ENCODE results near the gene SNORC.

The SNORC gene

GRCh38 chr2:232859385-232859916 is 10.6 kb upstream of the SNORC start:
- Histone ChIP-seq H3K36me3 (replicated peaks in 1 of 2; ENCODE audit: control insufficient read depth in 2 of 2, insufficient read depth in 2 of 2, low read length in 2 of 2) (peaks cover 28 to 69% of the 10 kb centered on the region in 2 donors), H3K4me2 (ENCODE audit: insufficient read depth, low read length, poor library complexity, severe bottlenecking) (no peak overlapping the region), H3K23ac (ENCODE audit: low read depth, low read length, poor library complexity) (no peak overlapping the region), H3K18ac (ENCODE audit: low read length) (no peak overlapping the region), H3K4me1 (ENCODE audit: control insufficient read depth in 2 of 2, insufficient read depth in 1 of 2, low read depth in 1 of 2, low read length in 2 of 2) (peaks cover 0 to 2% of the 10 kb centered on the region in 2 donors), H4K91ac (ENCODE audit: low read depth, low read length, poor library complexity) (no peak overlapping the region), H2BK120ac (ENCODE audit: low read depth, low read length) (no peak overlapping the region), H3K79me1 (ENCODE audit: low read depth, low read length) (no peaks in the 10 kb centered on the region), H3K4ac (ENCODE audit: low read length) (no peak overlapping the region), H3K14ac (ENCODE audit: low read length) (no peak overlapping the region), H2AFZ (ENCODE audit: low read length) (no peak overlapping the region), H2BK12ac (ENCODE audit: low read length) (no peak overlapping the region), H2BK5ac (ENCODE audit: low read length) (no peak overlapping the region), H3K4me3 (ENCODE audit: low read length in 2 of 2) (no peak overlapping the region), H3K27me3 (ENCODE audit: control insufficient read depth in 3 of 3, insufficient read depth in 3 of 3, low read depth in 1 of 3, low read length in 3 of 3) (no peaks in the 10 kb centered on the region), H2AK5ac (ENCODE audit: low read depth, low read length) (no peak overlapping the region), H3K27ac (replicated peaks; ENCODE audit: low read length) (no peak overlapping the region), H4K8ac (ENCODE audit: low read depth, low read length) (no peak overlapping the region), H2BK15ac (ENCODE audit: low read length) (no peak overlapping the region), H3K9ac (ENCODE audit: low read depth, low read length, poor library complexity) (no peak overlapping the region), H3K9me3 (replicated peaks in 1 of 2; ENCODE audit: control insufficient read depth in 2 of 2, insufficient read depth in 1 of 2, low read depth in 1 of 2, low read length in 2 of 2) (no peaks in the 10 kb centered on the region)
- WGBS, 2 donors (ENCODE audit: extremely low coverage in 2 of 2, insufficient read length in 2 of 2, insufficient replicate concordance in 1 of 2): no CpG with 5 or more reads among the region's 4 CpGs
- no peak for DNase-seq (ENCODE audit: low spot score)

- no peak overlapping the region for H2BK120ac ChIP-seq (ENCODE audit: low read depth, low read length)
- H3K36me3 ChIP-seq (replicated peaks in 1 of 2; ENCODE audit: control insufficient read depth in 2 of 2, insufficient read depth in 2 of 2, low read length in 2 of 2): peaks cover 28 to 57% of the 10 kb centered on the region in 2 donors
- no peak overlapping the region for H2AK5ac ChIP-seq (ENCODE audit: low read depth, low read length)
- no peak overlapping the region for H2AFZ ChIP-seq (ENCODE audit: low read length)
- H3K27ac ChIP-seq (replicated peaks; ENCODE audit: low read length): no peak overlapping the region
- DNase-seq (ENCODE audit: low spot score): no peak
- no peak overlapping the region for H4K91ac ChIP-seq (ENCODE audit: low read depth, low read length, poor library complexity)
- H3K79me1 ChIP-seq (ENCODE audit: low read depth, low read length): no peaks in the 10 kb centered on the region
- no peak overlapping the region for H2BK15ac ChIP-seq (ENCODE audit: low read length)
- H3K27me3 ChIP-seq (ENCODE audit: control insufficient read depth in 3 of 3, insufficient read depth in 3 of 3, low read depth in 1 of 3, low read length in 3 of 3): no peaks in the 10 kb centered on the region
- no peak overlapping the region for H3K23ac ChIP-seq (ENCODE audit: low read depth, low read length, poor library complexity)
- no peak overlapping the region for H3K18ac ChIP-seq (ENCODE audit: low read length)
- H3K14ac ChIP-seq (ENCODE audit: low read length): no peak overlapping the region
- H4K8ac ChIP-seq (ENCODE audit: low read depth, low read length): no peak overlapping the region
- no peak overlapping the region for H3K4ac ChIP-seq (ENCODE audit: low read length)
- no peak overlapping the region for H2BK5ac ChIP-seq (ENCODE audit: low read length)
- no peak overlapping the region for H3K9ac ChIP-seq (ENCODE audit: low read depth, low read length, poor library complexity)
- WGBS, 2 donors (ENCODE audit: extremely low coverage in 2 of 2, insufficient read length in 2 of 2, insufficient replicate concordance in 1 of 2): no CpG with 5 or more reads among the region's 9 CpGs
- H3K4me2 ChIP-seq (ENCODE audit: insufficient read depth, low read length, poor library complexity, severe bottlenecking): no peak overlapping the region
- H3K9me3 ChIP-seq (replicated peaks in 1 of 2; ENCODE audit: control insufficient read depth in 2 of 2, insufficient read depth in 1 of 2, low read depth in 1 of 2, low read length in 2 of 2): no peaks in the 10 kb centered on the region
- peaks cover 0 to 2% of the 10 kb centered on the region in 2 donors for H3K4me1 ChIP-seq (ENCODE audit: control insufficient read depth in 2 of 2, insufficient read depth in 1 of 2, low read depth in 1 of 2, low read length in 2 of 2)
- no peak overlapping the region for H3K4me3 ChIP-seq (ENCODE audit: low read length in 2 of 2)
- H2BK12ac ChIP-seq (ENCODE audit: low read length): no peak overlapping the region
These were observed 9.3 kb upstream of the SNORC start for GRCh38 chr2:232860593-232861241.

DNA sequence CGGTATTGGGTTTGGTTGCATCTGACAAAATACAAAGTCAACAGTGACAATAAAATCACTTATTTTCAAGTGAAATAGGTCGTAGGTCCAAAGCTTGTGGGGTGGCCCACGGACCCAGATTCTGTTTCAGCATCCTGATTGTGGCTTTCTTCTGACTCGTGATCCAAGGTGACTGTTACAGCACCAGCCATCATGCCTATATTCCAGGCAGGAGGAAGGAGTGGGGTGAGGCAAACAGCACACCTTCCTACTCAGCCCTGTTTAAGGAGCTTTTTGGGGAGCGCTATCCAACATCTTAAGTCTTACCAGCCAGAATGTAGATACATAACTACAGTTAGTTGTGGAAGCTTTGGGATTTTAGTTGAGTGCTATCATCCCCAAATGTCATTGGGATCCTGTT is 8.7 kb upstream of the SNORC start:
- H2AK5ac ChIP-seq (ENCODE audit: low read depth, low read length): no peak overlapping the region
- DNase-seq (ENCODE audit: low spot score): no peak
- no peaks in the 10 kb centered on the region for H3K27me3 ChIP-seq (ENCODE audit: control insufficient read depth in 3 of 3, insufficient read depth in 3 of 3, low read depth in 1 of 3, low read length in 3 of 3)
- no peak overlapping the region for H4K91ac ChIP-seq (ENCODE audit: low read depth, low read length, poor library complexity)
- H3K27ac ChIP-seq (replicated peaks; ENCODE audit: low read length): no peak overlapping the region
- no peak overlapping the region for H3K14ac ChIP-seq (ENCODE audit: low read length)
- H3K4me1 ChIP-seq (ENCODE audit: control insufficient read depth in 2 of 2, insufficient read depth in 1 of 2, low read depth in 1 of 2, low read length in 2 of 2): peaks cover 0 to 2% of the 10 kb centered on the region in 2 donors
- no peaks in the 10 kb centered on the region for H3K9me3 ChIP-seq (replicated peaks in 1 of 2; ENCODE audit: control insufficient read depth in 2 of 2, insufficient read depth in 1 of 2, low read depth in 1 of 2, low read length in 2 of 2)
- H3K4ac ChIP-seq (ENCODE audit: low read length): no peak overlapping the region
- H2BK12ac ChIP-seq (ENCODE audit: low read length): no peak overlapping the region
- no peak overlapping the region for H3K23ac ChIP-seq (ENCODE audit: low read depth, low read length, poor library complexity)
- no peak overlapping the region for H2BK120ac ChIP-seq (ENCODE audit: low read depth, low read length)
- H3K79me1 ChIP-seq (ENCODE audit: low read depth, low read length): no peaks in the 10 kb centered on the region
- H3K36me3 ChIP-seq (replicated peaks in 1 of 2; ENCODE audit: control insufficient read depth in 2 of 2, insufficient read depth in 2 of 2, low read length in 2 of 2): peaks cover 28 to 52% of the 10 kb centered on the region in 2 donors
- no peak overlapping the region for H4K8ac ChIP-seq (ENCODE audit: low read depth, low read length)
- no peak overlapping the region for H3K18ac ChIP-seq (ENCODE audit: low read length)
- H2BK15ac ChIP-seq (ENCODE audit: low read length): no peak overlapping the region
- no peak overlapping the region for H2BK5ac ChIP-seq (ENCODE audit: low read length)
- H2AFZ ChIP-seq (ENCODE audit: low read length): no peak overlapping the region
- no CpG with 5 or more reads among the region's 5 CpGs for WGBS, 2 donors (ENCODE audit: extremely low coverage in 2 of 2, insufficient read length in 2 of 2, insufficient replicate concordance in 1 of 2)
- no peak overlapping the region for H3K4me3 ChIP-seq (ENCODE audit: low read length in 2 of 2)
- H3K4me2 ChIP-seq (ENCODE audit: insufficient read depth, low read length, poor library complexity, severe bottlenecking): no peak overlapping the region
- no peak overlapping the region for H3K9ac ChIP-seq (ENCODE audit: low read depth, low read length, poor library complexity)

GRCh38 chr2:232863996-232864395 is 6.1 kb upstream of the SNORC start:
- H2BK5ac ChIP-seq (ENCODE audit: low read length): no peak overlapping the region
- H2BK15ac ChIP-seq (ENCODE audit: low read length): no peak overlapping the region
- no peak overlapping the region for H3K4me2 ChIP-seq (ENCODE audit: insufficient read depth, low read length, poor library complexity, severe bottlenecking)
- H3K36me3 ChIP-seq (replicated peaks in 1 of 2; ENCODE audit: control insufficient read depth in 2 of 2, insufficient read depth in 2 of 2, low read length in 2 of 2): peaks cover 11 to 26% of the 10 kb centered on the region in 2 donors
- H3K4me1 ChIP-seq (ENCODE audit: control insufficient read depth in 2 of 2, insufficient read depth in 1 of 2, low read depth in 1 of 2, low read length in 2 of 2): peaks cover 0 to 2% of the 10 kb centered on the region in 2 donors
- H4K8ac ChIP-seq (ENCODE audit: low read depth, low read length): no peak overlapping the region
- H3K23ac ChIP-seq (ENCODE audit: low read depth, low read length, poor library complexity): no peak overlapping the region
- H3K18ac ChIP-seq (ENCODE audit: low read length): no peak overlapping the region
- no peak overlapping the region for H3K4ac ChIP-seq (ENCODE audit: low read length)
- H2AK5ac ChIP-seq (ENCODE audit: low read depth, low read length): no peak overlapping the region
- H3K27ac ChIP-seq (replicated peaks; ENCODE audit: low read length): no peak overlapping the region
- H2BK120ac ChIP-seq (ENCODE audit: low read depth, low read length): no peak overlapping the region
- no peak overlapping the region for H3K4me3 ChIP-seq (ENCODE audit: low read length in 2 of 2)
- H4K91ac ChIP-seq (ENCODE audit: low read depth, low read length, poor library complexity): no peak overlapping the region
- no peak overlapping the region for H3K14ac ChIP-seq (ENCODE audit: low read length)
- no peaks in the 10 kb centered on the region for H3K27me3 ChIP-seq (ENCODE audit: control insufficient read depth in 3 of 3, insufficient read depth in 3 of 3, low read depth in 1 of 3, low read length in 3 of 3)
- no CpG with 5 or more reads among the region's 2 CpGs for WGBS, 2 donors (ENCODE audit: extremely low coverage in 2 of 2, insufficient read length in 2 of 2, insufficient replicate concordance in 1 of 2)
- no peak overlapping the region for H2AFZ ChIP-seq (ENCODE audit: low read length)
- DNase-seq (ENCODE audit: low spot score): no peak
- no peaks in the 10 kb centered on the region for H3K9me3 ChIP-seq (replicated peaks in 1 of 2; ENCODE audit: control insufficient read depth in 2 of 2, insufficient read depth in 1 of 2, low read depth in 1 of 2, low read length in 2 of 2)
- no peak overlapping the region for H3K9ac ChIP-seq (ENCODE audit: low read depth, low read length, poor library complexity)
- H2BK12ac ChIP-seq (ENCODE audit: low read length): no peak overlapping the region
- no peaks in the 10 kb centered on the region for H3K79me1 ChIP-seq (ENCODE audit: low read depth, low read length)

Measured in neuronal stem cell (in vitro differentiated cells).